Esophagus (tissue), 2 donors: ENCODE data around the gene LEF1. TPM values are rescaled to one million over a fixed set of nuclear protein-coding genes. Genes with fewer than 3 reads are reported as not detected.
"Not testable (repeated sequence)": the region's sequence is repeated elsewhere in the genome, so short reads cannot be mapped to it uniquely, and the experiment has no call there.

Source experiments
- H3K27ac ChIP-seq, 2 donors: one replicate each; pipeline ENCODE4 v1.5.1; 2013; ENCODE audit warnings: low read depth in 2 of 2, mild to moderate bottlenecking in 2 of 2, inconsistent platforms in 1 of 2, low read length in 1 of 2, moderate library complexity in 1 of 2
- H3K27me3 ChIP-seq, 2 donors: one replicate each; pipeline ENCODE4 v1.6.1; 2013; ENCODE audit warnings: low read length in 2 of 2, control low read depth in 1 of 2, mild to moderate bottlenecking in 1 of 2; ENCODE audit not compliant: insufficient read depth in 2 of 2, control insufficient read depth in 1 of 2
- H3K36me3 ChIP-seq, 2 donors: one replicate each; pipeline ENCODE4 v1.6.1; 2013; ENCODE audit warnings: low read length in 1 of 2; ENCODE audit not compliant: control insufficient read depth in 2 of 2, insufficient read depth in 2 of 2
- H3K4me1 ChIP-seq, 2 donors: one replicate each; pipeline ENCODE4 v1.6.1; 2013; ENCODE audit warnings: low read length in 1 of 2; ENCODE audit not compliant: control insufficient read depth in 2 of 2, insufficient read depth in 2 of 2
- H3K4me3 ChIP-seq, 2 donors: one replicate each; pipeline ENCODE4 v1.5.1; 2013; ENCODE audit warnings: low read length in 2 of 2, mild to moderate bottlenecking in 2 of 2, low read depth in 1 of 2, moderate library complexity in 1 of 2
- H3K9me3 ChIP-seq, 2 donors: one replicate each; pipeline ENCODE4 v1.6.1; 2013; ENCODE audit warnings: mild to moderate bottlenecking in 2 of 2, low read depth in 1 of 2, low read length in 1 of 2, moderate library complexity in 1 of 2; ENCODE audit not compliant: control insufficient read depth in 2 of 2, insufficient read depth in 1 of 2
- WGBS, 2 donors: extraction: QIAGEN DNeasy Blood & Tissue Kit; methylation state at CpG; one replicate each; pipeline ENCODE4 v1.1.7; 2013; 5-methylcytosine and 5-hydroxymethylcytosine counted together
- polyA plus RNA-seq, 2 donors: library from polyadenylated mRNA; stranded (reverse); fragments of 200-250 nt; gene quantifications; one replicate each; pipeline ENCODE4 v1.2.3, GENCODE V29; 2013
- donor health status: healthy with polysubstance abuse.
- donor health status: Bipolar disorder and iron deficiency.

The LEF1 gene
- polyA plus RNA-seq, 2 donors: 4.6 to 7.4 TPM

DNA sequence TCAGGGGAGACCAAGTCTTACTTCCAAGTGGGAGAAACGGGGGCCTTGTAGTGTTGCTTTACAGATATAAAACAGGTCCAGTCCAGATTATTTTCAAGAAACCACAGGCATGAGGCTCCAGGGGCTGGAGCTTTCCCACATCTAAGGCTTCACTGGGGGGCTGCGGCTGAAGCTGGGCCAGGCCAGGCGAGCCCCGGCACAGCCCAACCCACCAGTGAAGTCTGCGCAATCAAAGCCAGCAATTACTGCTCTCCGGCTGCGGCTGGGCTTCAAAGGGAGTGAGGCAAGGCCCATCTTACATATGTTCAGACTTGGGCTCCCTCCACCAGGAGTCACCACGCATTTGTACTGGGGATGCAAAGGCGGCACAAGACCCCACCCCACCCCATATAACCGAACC is 117.4 kb downstream of the LEF1 start:
- H3K4me3 ChIP-seq: no peak overlapping the region
- no peak overlapping the region for H3K27ac ChIP-seq
- H3K36me3 ChIP-seq: peaks cover 0 to 2% of the 10 kb centered on the region in 2 donors
- 89 to 93% methylated on average over 10 of the region's 10 CpGs for WGBS, 2 donors
- no peaks in the 10 kb centered on the region for H3K27me3 ChIP-seq
- H3K4me1 ChIP-seq: peaks cover 0 to 2% of the 10 kb centered on the region in 2 donors
- H3K9me3 ChIP-seq: no peaks in the 10 kb centered on the region

DNA sequence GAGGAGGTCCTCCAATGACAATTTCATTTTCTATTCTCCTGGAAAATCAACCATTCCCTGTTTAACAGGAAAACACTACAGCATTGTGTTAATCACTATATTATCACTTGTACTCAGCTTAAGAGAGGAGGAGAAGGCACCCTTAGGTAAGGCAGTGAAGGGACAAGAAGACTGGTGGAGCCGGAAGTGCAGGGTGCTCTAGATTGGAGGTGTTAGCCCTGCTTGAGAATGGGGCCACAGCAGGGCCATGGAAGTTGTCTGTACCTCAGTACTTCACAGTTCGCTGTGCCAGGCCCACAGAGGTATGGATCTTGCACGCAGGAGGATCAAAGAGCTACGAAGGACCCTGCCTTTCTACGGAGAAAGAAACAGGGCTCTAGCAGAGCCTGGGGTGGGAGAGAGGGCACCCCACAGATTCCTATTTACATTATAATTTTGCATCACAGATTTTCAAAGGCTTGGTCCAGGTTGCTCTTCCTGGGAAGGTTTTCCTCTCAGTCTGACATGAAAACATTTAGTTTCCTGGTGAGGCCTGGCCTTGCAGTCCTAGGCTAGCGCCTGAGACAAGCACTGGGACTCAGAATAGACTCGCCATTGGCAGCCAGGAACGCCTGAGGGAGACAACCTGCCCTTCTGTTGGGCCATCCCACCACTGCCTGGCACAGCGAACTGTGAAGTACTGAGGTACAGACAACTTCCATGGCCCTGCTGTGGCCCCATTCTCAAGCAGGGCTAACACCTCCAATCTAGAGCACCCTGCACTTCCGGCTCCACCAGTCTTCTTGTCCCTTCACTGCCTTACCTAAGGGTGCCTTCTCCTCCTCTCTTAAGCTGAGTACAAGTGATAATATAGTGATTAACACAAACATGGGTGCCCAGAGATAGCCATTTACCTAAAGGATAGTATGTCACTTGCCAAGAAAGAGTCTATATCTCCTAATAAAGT is 118.3 kb downstream of the LEF1 start:
- H3K9me3 ChIP-seq, H3K4me3 ChIP-seq, H3K36me3 ChIP-seq, H3K27ac ChIP-seq, H3K27me3 ChIP-seq, H3K4me1 ChIP-seq: not testable (repeated sequence)
- WGBS, 2 donors: 87 to 88% methylated on average over 8 of the region's 10 CpGs

DNA sequence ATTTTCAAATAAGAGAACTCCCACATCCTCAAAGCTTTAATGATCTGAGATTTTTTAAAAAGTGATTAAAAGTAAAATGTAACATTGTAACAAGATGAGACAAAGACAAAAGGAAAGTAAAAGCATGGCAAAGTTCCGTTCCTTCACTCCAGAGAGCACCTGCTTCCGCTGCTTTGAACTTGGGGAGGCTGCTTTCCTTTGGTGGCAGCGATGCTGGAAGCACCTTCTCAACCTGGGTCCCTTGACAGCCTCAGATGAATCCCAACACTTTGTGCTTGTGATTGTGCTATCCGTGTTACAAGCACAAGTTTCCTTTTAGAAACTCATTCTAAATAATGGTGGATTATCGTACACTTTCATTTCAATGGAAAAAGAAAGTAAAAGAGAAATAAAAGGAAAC is 119.3 kb downstream of the LEF1 start:
- Histone ChIP-seq H3K27me3 (no peaks in the 10 kb centered on the region), H3K27ac (no peak overlapping the region), H3K36me3 (peaks cover 0 to 2% of the 10 kb centered on the region in 2 donors), H3K9me3 (no peaks in the 10 kb centered on the region), H3K4me3 (no peak overlapping the region), H3K4me1 (peaks cover 2 to 4% of the 10 kb centered on the region in 2 donors)
- WGBS, 2 donors: 60 to 69% methylated on average over 5 of the region's 5 CpGs

DNA sequence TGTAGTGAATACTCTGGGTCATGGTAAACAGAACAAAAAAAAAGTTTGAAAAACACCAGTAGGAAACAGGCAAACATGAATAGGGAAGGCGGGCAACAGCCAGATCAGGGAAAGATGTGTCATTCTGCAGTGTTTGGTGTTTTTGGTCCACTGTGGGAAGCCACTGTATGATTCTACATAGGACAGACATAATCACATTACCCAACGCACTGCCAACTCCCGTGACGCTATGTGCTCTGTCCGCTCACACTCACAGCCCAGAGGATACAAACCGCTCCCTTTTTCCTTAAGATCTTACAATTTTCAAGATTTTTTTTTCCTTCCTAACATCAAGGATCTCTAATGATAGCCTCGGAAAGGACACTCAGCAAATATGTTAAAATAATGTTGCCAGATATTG is 119.7 kb downstream of the LEF1 start:
- H3K36me3 ChIP-seq: peaks cover 0 to 2% of the 10 kb centered on the region in 2 donors
- 88 to 92% methylated on average over 7 of the region's 7 CpGs for WGBS, 2 donors
- no peaks in the 10 kb centered on the region for H3K27me3 ChIP-seq
- peaks cover 2 to 4% of the 10 kb centered on the region in 2 donors for H3K4me1 ChIP-seq
- no peaks in the 10 kb centered on the region for H3K9me3 ChIP-seq
- H3K27ac ChIP-seq: no peak overlapping the region
- H3K4me3 ChIP-seq: no peak overlapping the region

DNA sequence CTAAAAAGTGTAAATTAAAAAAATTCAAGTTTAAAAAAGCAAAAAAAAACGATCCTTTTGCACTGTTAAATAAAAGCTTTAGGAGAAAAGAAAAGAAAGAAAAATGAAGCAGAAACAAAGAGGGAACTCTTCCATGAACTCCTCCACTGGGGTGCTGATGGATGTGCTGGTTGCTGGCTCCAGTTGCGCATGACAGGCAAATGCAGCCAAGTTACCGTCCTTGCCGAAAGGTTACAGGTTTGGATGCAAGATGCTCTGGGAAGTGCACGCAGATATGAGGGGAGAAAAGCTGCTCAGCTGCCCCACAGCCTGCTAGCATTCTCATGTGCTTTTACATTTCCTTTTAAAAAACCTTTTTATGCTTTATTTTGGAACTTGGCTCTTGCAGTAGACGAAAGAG is 120.6 kb downstream of the LEF1 start:
- Histone ChIP-seq H3K27ac (no peak overlapping the region), H3K4me1 (peaks cover 4% of the 10 kb centered on the region in 2 donors), H3K27me3 (no peaks in the 10 kb centered on the region), H3K9me3 (no peaks in the 10 kb centered on the region), H3K36me3 (no peaks in the 10 kb centered on the region), H3K4me3 (no peak overlapping the region)
- 75 to 79% methylated on average over 6 of the region's 6 CpGs for WGBS, 2 donors

DNA sequence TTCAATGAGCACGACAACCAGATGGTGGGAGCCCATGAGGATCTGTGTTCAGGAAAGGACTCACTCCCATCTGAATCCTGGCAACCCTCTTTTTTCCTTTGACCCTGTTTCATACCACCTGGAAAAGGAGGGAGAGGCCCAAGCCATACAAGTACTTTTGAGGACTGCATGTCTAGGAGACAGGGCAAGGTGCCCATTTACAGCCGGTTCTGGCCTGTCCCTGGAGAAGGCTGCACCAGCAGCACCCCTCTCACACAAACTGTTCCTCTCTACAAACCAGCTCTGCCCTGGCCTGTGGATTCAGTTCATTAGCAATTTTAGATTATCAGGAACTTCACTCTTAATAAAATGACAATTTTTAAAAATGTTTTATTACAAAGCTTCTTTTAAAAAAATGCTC is 121.5 kb downstream of the LEF1 start:
- H3K9me3 ChIP-seq: no peaks in the 10 kb centered on the region
- no peaks in the 10 kb centered on the region for H3K36me3 ChIP-seq
- peaks cover 4% of the 10 kb centered on the region in 2 donors for H3K4me1 ChIP-seq
- H3K27me3 ChIP-seq: no peaks in the 10 kb centered on the region
- no peak overlapping the region for H3K4me3 ChIP-seq
- 70 to 72% methylated on average over 2 of the region's 2 CpGs for WGBS, 2 donors
- H3K27ac ChIP-seq: no peak overlapping the region

DNA sequence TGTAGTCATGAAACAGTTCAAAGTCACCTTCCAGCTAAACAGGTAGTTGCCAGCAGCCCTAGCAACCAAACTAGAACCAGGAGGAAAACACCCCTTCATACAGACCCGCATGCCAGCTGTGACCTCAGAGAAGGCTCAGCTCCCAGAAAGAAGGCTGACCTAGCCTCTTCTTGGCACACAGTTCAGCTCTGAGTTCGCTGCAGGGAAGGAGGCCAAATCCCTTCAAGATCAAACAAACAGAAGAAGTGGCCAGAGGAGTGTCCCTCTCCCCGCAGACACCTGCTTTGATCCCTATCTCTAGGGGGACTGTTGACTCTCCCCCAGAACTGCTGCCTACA is 123.1 kb downstream of the LEF1 start:
- Histone ChIP-seq H3K27me3 (no peaks in the 10 kb centered on the region), H3K9me3 (no peaks in the 10 kb centered on the region), H3K4me3 (no peak overlapping the region), H3K36me3 (no peaks in the 10 kb centered on the region), H3K4me1 (peaks cover 4% of the 10 kb centered on the region in 2 donors), H3K27ac (no peak overlapping the region)
- 20 to 21% methylated on average over 3 of the region's 3 CpGs for WGBS, 2 donors

DNA sequence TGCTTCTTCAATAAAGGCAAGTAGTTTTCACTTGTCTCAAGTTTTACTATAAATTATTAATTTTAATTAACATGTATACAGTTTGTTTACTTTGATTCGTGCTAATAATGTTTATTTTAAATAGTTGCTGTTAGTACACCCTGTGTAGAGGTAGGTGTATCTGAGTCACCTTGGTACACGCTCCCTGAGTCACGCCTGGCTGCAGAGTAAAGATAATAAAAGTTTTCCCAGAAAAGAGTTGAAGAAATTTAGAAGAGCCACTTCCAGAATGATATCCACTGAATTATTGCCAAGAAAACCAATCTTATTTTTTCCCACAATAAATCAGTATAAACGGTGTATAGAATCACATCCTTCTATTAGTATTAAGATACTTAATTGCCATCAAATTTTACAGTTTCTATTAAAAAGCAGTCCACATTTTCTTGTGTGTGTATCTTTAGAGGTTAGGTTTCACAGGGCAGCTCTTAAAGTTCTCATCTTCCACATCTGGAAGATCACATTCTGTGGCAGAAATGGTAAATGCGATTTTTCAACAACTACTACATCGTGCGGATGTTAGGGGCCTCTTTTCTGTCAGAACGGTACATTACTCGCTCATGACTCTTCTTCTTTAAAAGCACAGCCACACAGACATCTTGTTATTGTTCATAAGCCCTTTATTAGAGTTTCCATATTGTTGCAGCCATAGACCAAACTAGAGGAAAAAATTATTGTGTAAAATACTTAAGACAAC is 123.6 kb downstream of the LEF1 start:
- H3K36me3 ChIP-seq: no peaks in the 10 kb centered on the region
- WGBS, 2 donors: 53 to 64% methylated on average over 9 of the region's 9 CpGs
- H3K27ac ChIP-seq: no peak overlapping the region
- no peaks in the 10 kb centered on the region for H3K9me3 ChIP-seq
- no peaks in the 10 kb centered on the region for H3K27me3 ChIP-seq
- H3K4me3 ChIP-seq: no peak overlapping the region
- H3K4me1 ChIP-seq: peaks cover 4% of the 10 kb centered on the region in 2 donors

DNA sequence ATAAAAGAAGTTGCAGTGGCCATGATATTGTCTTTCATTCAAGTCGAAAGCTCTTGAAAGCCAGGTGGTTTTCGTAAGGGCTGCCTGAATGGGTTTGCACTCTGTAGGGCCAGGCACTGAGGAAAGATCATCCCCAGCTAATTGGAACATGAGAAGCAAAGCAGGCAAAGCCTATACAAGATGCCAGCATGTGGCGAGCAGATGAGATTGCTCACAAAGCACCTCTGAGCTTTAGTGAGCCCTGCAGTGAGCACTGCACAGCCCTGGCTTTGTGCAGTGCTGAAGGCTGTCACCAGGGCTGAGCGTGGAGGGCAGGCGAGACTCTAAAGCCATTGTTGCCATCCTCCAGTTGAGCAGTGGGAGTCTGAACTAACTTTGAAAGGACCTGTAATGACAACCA is 125.2 kb downstream of the LEF1 start:
- Histone ChIP-seq H3K27ac (no peak overlapping the region), H3K4me1 (peaks cover 4% of the 10 kb centered on the region in 2 donors), H3K4me3 (no peak overlapping the region), H3K27me3 (no peaks in the 10 kb centered on the region), H3K9me3 (no peaks in the 10 kb centered on the region), H3K36me3 (no peaks in the 10 kb centered on the region)
- 80 to 86% methylated on average over 5 of the region's 5 CpGs for WGBS, 2 donors
